OCI-LY3 (cell line): Measurements from ENCODE around the gene NXT1.

Source experiments
- EZH2phosphoT487 ChIP-seq: fragments of 200-600 bp; shearing (Covaris generic); IDR thresholded peaks from 2 replicates; pipeline ENCODE4 v1.6.1; 2018; ENCODE audit warnings: antibody characterized with exemption, mixed run types, low read depth
- TF ChIP-seq, protein P1 (sequence below): fragments of 200-600, 300-600 bp; sonication (generic); IDR thresholded peaks from 2 replicates; pipeline ENCODE4 v1.5.1; 2014; ENCODE audit warnings: antibody characterized with exemption, low read length, low read depth

GRCh38 chr20:23393996-23394775, 43.6 kb downstream of the NXT1 start:
- TF ChIP-seq, protein P1, sequence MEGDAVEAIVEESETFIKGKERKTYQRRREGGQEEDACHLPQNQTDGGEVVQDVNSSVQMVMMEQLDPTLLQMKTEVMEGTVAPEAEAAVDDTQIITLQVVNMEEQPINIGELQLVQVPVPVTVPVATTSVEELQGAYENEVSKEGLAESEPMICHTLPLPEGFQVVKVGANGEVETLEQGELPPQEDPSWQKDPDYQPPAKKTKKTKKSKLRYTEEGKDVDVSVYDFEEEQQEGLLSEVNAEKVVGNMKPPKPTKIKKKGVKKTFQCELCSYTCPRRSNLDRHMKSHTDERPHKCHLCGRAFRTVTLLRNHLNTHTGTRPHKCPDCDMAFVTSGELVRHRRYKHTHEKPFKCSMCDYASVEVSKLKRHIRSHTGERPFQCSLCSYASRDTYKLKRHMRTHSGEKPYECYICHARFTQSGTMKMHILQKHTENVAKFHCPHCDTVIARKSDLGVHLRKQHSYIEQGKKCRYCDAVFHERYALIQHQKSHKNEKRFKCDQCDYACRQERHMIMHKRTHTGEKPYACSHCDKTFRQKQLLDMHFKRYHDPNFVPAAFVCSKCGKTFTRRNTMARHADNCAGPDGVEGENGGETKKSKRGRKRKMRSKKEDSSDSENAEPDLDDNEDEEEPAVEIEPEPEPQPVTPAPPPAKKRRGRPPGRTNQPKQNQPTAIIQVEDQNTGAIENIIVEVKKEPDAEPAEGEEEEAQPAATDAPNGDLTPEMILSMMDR: no peak
- TF ChIP-seq EZH2phosphoT487: no peak
